Measurements from ENCODE around the gene NDUFC1. TPM values are rescaled to one million over a fixed set of nuclear protein-coding genes. Genes with fewer than 3 reads are reported as not detected.

Gene NDUFC1
- total and polyA plus RNA-seq, 2 of the 4 experiments (the other 2 are of a cell fraction) = 25.1 to 65.1 TPM

DNA sequence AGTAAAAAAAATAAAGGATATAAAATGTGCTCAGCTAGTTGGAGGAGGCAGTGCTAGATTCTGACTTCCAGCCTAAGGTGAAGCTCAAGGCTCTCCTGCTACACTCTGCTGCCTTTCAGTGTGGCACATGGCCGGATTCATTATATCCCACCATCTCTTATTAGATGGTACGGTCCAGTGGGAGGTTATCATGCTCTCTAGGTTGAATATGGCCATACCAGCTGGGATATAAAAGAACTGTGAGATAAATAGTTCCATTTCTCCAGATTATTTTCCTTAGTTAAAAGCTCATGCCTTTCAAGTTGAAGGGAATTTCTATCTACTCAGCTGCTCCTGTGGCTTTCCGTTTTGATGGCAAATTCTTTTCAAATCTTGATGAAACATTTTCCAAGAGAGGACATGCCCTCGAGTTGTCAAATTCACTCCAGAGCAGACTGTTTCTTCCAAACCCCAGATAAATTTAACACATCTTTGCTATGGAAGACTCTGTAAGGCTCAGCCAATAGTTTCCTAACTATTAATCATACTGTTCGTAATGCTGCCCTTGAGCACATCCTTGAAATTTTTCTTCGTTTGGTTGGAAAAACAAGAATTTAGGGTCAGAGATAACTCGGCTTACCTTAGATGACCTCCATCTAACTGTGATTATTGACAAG is 20.1 kb downstream of the NDUFC1 start:
- DNase-seq (peak; percentile 35), ATAC-seq (ENCODE audit: low read depth) (peak; percentile 19; the same call in 1 of the 2 replicates)
- ChIA-PET CTCF (interaction anchor here (0.6 to 1.0 kb wide), 2 partner anchors 13 to 85 kb away, joined by 3 to 4 read pairs; no protein-coding TSS in a partner anchor), POLR2A (ENCODE audit: unreplicated experiment) (interaction anchor here (0.9 kb wide), 1 partner anchor 14 kb away, joined by 3 read pairs; no protein-coding TSS in a partner anchor)
- Histone ChIP-seq H2AK5ac (ENCODE audit: low read depth, low read length) (peak overlapping the region; percentile 24; the same call in 1 of the 2 replicates), H2BK20ac (ENCODE audit: low read depth, low read length) (peak overlapping the region; percentile 77), H3K4me2 (ENCODE audit: low read depth, low read length) (peak overlapping the region; percentile 54; the same call in 1 of the 2 replicates), H2AFZ (replicated peaks; ENCODE audit: low read length, poor library complexity) (no peak overlapping the region), H3K27ac (ENCODE audit: insufficient read depth, low read length) (peak overlapping the region; percentile 44; the same call in 1 of the 2 replicates), H3K9me1 (ENCODE audit: insufficient read depth, low read length) (peaks cover 3% of the 10 kb centered on the region), H2BK5ac (ENCODE audit: low read depth, low read length, poor library complexity, severe bottlenecking) (peak overlapping the region; percentile 56), H4K5ac (ENCODE audit: low read depth, low read length) (no peak overlapping the region), H3K4me1 (ENCODE audit: control insufficient read depth, insufficient read depth, low read length) (peaks cover 3% of the 10 kb centered on the region), H3K14ac (replicated peaks; ENCODE audit: low read depth, low read length) (peak overlapping the region; percentile 65), H3K23ac (ENCODE audit: low read depth, low read length) (peak overlapping the region; percentile 66), H3K27me3 (ENCODE audit: control insufficient read depth, insufficient read depth, low read length) (no peaks in the 10 kb centered on the region), H3K56ac (ENCODE audit: extremely low read depth, insufficient read depth, low read length) (peak overlapping the region; percentile 46; the same call in 1 of the 2 replicates), H3K4ac (ENCODE audit: low read depth, low read length) (peak overlapping the region; percentile 75), H2BK15ac (ENCODE audit: low read depth, low read length) (peak overlapping the region; percentile 79; the same call in 1 of the 3 replicates), H3K9ac (ENCODE audit: low read depth, low read length) (peak overlapping the region; percentile 18; the same call in 1 of the 2 replicates), H3K79me1 (ENCODE audit: low read depth in 1 of 2, low read length in 2 of 2) (peaks cover 6 to 15% of the 10 kb centered on the region in 2 experiments), H2BK120ac (ENCODE audit: low read depth, low read length) (peak overlapping the region; percentile 78), H3K18ac (ENCODE audit: low read depth, low read length) (peak overlapping the region; percentile 67; the same call in 1 of the 2 replicates), H4K8ac (ENCODE audit: low read depth in 2 of 2, low read length in 2 of 2) (peak overlapping the region in 1 of 2 experiments; percentile 70; a peak in 2 of 4 replicates), H4K91ac (ENCODE audit: insufficient read depth, low read depth, low read length) (peak overlapping the region; percentile 14; the same call in 1 of the 2 replicates), H4K20me1 (ENCODE audit: insufficient read depth, low read length) (no peaks in the 10 kb centered on the region), H3K9me3 (ENCODE audit: control insufficient read depth, insufficient read depth, low read length) (no peaks in the 10 kb centered on the region), H3K4me3 (ENCODE audit: insufficient read depth, low read depth, low read length) (no peak overlapping the region), H3K36me3 (ENCODE audit: control insufficient read depth, insufficient read depth, low read length) (no peaks in the 10 kb centered on the region), H2AK9ac (replicated peaks; ENCODE audit: low read depth, low read length, poor library complexity) (no peak overlapping the region)
- in situ Hi-C loops (cut with MboI; ENCODE audit: low sequenced_read_pairs) (no loop called here), intact Hi-C loops (cut with micrococcal nuclease) (loop anchor here (5.0 kb wide), 3 partner anchors 55 to 185 kb away; partner anchors contain the start of gene ELF2), dilution Hi-C loops (cut with HindIII; ENCODE audit: low sequenced_read_pairs, unreplicated experiment) (no loop called here)
- no TSS peak for BruUV-seq (replicated peaks)
- 0% methylated on average over 1 of the region's 7 CpGs; no CpG with 5 or more reads in 1 of the 2 experiments for WGBS, 2 experiments (ENCODE audit: extremely low coverage in 2 of 2, insufficient read length in 1 of 2)
- TF ChIP-seq, protein P1, sequence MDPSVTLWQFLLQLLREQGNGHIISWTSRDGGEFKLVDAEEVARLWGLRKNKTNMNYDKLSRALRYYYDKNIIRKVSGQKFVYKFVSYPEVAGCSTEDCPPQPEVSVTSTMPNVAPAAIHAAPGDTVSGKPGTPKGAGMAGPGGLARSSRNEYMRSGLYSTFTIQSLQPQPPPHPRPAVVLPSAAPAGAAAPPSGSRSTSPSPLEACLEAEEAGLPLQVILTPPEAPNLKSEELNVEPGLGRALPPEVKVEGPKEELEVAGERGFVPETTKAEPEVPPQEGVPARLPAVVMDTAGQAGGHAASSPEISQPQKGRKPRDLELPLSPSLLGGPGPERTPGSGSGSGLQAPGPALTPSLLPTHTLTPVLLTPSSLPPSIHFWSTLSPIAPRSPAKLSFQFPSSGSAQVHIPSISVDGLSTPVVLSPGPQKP (IDR thresholded peaks at IDR 0.05; ENCODE audit: borderline replicate concordance, low read depth, low read length) = no peak
- TF ChIP-seq MAZ (IDR thresholded peaks at IDR 0.05; ENCODE audit: borderline replicate concordance, low read depth, low read length) (no peak), RFX5 (IDR thresholded peaks at IDR 0.05; ENCODE audit: low read depth, low read length) (no peak), RCOR1 (IDR thresholded peaks at IDR 0.05; ENCODE audit: insufficient replicate concordance, low read length) (no peak), CEBPB (IDR thresholded peaks at IDR 0.05; ENCODE audit: low read depth, low read length) (no peak), NFE2L2 (IDR thresholded peaks at IDR 0.05; ENCODE audit: low read depth, low read length) (no peak), RAD21 (IDR thresholded peaks at IDR 0.05; ENCODE audit: low read length) (no peak), BHLHE40 (IDR thresholded peaks at IDR 0.05; ENCODE audit: low read depth, low read length) (no peak), POLR2A (IDR thresholded peaks at IDR 0.05; ENCODE audit: low read depth, low read length) (no peak), FOS (IDR thresholded peaks at IDR 0.05; ENCODE audit: low read depth, low read length) (no peak), MAFK (IDR thresholded peaks at IDR 0.05; ENCODE audit: low read depth, low read length) (no peak), CHD1 (IDR thresholded peaks at IDR 0.05; ENCODE audit: low read depth, low read length) (no peak), MXI1 (IDR thresholded peaks at IDR 0.05; ENCODE audit: borderline replicate concordance, low read depth, low read length) (no peak), SMC3 (IDR thresholded peaks at IDR 0.05; ENCODE audit: low read depth, low read length) (no peak)
- TF ChIP-seq, protein P2, sequence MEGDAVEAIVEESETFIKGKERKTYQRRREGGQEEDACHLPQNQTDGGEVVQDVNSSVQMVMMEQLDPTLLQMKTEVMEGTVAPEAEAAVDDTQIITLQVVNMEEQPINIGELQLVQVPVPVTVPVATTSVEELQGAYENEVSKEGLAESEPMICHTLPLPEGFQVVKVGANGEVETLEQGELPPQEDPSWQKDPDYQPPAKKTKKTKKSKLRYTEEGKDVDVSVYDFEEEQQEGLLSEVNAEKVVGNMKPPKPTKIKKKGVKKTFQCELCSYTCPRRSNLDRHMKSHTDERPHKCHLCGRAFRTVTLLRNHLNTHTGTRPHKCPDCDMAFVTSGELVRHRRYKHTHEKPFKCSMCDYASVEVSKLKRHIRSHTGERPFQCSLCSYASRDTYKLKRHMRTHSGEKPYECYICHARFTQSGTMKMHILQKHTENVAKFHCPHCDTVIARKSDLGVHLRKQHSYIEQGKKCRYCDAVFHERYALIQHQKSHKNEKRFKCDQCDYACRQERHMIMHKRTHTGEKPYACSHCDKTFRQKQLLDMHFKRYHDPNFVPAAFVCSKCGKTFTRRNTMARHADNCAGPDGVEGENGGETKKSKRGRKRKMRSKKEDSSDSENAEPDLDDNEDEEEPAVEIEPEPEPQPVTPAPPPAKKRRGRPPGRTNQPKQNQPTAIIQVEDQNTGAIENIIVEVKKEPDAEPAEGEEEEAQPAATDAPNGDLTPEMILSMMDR (conservative IDR thresholded peaks at IDR 0.05; ENCODE audit: low read depth, low read length) = no peak

All from IMR-90 (cell line).